ENCODE measurements around the gene ERG.

The ERG gene

GRCh38 chr21:38472412-38473108, 25.7 kb downstream of the ERG start:
- DNase-seq = no peak

DNA sequence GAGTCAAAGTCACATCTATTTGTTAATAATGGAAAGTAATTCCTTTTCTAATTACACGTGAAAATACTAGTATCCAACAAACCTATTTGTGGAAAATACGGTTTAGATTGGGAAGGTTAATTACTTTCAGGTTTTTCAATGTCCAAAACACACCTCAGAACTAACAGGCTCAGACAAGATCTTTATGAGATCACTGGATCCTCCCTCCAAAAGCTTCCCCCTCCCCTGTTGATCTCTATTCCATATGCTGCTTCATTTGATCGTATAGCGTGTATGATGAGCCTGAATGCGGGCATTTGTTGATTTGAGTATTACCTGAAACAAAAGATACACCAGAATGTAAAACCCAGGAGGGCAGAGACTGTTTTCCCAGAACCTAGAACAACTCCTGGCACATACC, 26.5 kb downstream of the ERG start:
- no peak for DNase-seq

DNA sequence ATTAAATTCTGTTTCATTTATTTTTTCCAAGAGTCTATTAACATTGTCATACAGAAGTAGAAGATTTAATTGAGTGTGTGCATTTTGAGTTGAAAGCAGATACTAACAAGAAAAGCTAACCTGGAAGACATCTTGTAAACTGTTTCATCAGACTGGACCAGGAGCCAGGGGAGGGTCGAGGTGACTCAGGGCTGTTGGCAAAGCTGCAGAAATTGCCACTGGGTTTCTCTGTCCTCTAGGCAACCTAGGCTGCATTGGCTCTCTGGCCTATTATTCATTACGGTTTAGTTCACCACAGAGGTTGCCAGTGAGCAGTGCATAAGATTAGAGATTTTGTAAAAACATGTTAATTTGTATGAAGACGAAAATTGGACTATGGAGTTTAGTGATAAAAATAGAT, 27.5 kb downstream of the ERG start:
- no peak for DNase-seq

GRCh38 chr21:38469642-38470041, 28.6 kb downstream of the ERG start:
- DNase-seq = no peak

DNA sequence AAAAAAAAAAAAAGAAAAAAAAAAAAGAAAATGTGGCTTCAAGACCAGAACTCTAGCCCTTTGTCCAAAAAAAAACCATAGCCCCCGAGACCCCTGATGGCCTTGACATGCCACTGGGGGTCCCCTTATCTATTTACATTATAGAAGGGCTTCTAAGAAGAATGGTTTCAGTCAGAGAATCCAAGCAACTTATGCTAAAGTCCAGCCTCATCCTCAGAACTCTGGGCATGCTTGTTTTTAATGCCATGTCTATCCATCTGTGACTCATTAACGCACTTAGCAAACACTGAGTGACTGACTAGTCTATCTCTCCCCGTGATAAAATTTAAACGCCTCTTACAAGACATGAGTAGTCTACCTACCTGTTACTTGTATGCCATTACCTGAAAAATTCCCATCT, 29.3 kb downstream of the ERG start:
- no peak for DNase-seq

GRCh38 chr21:38467911-38468310, 30.4 kb downstream of the ERG start:
- DNase-seq = no peak

- no peak for DNase-seq
These were observed 30.9 kb downstream of the ERG start for GRCh38 chr21:38467374-38467773.

DNA sequence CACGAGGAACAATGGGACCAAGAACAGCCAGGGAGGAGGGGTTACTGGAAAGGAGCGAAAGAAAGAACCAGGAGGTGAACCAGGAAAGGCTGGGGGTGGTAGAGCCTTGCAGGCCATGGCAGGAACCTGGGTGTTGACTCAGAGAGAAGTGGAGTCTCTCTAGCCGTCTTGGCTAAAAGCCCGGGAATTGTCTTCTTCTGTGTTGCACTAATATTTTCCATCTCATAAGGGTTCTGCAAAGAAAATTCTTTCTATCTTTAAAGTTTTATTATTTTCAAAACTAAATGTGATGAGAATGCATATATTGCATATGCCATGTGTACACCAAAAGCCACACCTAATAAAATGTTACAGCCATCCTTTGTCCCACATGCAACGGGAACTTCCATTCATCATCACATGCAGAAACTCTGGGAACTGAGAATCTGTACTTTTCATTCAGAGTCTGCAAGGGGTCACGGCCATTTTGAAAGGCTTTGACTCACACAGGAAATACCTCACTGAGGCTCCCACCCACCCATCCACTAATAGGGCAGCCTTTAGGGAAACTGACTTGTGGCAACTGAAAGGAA, 38.0 kb downstream of the ERG start:
- DNase-seq = no peak

DNA sequence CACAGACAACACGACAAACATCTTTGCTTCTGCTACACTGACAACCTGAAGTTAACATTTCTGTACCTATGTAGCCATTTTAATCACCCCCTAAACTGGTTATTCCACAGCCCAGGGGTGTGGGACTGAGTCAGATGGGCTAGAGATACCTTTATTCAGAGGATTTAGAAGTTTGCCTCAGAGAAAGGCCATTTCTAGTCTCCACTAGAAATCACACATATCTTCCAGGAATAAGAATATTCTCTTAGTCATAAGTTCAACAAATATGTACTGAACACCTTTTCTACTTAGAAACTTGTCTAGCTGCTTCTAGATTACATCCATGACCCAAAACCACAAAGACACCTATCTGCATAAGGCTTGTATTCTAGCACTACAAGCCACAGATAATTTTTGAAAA, 38.8 kb downstream of the ERG start:
- DNase-seq = no peak

DNA sequence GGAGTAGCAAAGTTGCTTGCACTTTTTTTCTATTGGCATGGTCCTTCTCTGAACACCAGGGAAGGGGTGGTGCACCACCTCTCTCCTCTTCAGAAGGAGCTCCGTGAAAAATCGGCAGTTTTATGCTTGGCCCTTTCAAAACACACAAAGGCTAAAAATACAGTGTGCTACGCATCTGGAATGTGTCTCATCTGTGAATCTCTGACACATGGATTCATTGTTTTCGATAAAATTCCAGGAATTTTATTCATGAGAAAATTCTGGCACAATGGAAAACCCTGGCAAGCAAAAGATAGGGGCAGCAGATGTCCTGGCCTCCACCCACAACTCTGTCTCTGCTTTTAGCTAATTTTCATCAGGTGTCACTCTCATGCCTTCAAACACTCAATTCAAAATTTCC, 42.9 kb downstream of the ERG start:
- no peak for DNase-seq

DNA sequence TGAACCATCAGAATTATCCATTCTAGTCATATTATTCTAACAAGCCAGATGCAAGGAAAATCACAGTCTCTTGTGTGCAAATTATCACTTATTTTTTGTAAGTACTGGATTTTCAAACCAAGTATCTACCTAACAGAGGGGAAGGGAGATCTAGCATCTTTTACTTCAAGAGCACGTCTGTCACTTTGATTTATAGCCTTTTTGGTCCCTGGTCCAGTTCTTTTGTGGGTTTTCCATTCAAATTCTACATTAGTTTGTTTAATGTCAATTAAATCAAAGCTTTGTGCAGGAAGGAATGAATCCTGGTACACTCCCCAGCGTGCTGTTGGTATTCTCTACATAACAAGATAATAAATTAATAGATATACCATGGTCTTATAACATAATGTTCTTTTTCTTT, 43.6 kb downstream of the ERG start:
- no peak for DNase-seq

GRCh38 chr21:38454161-38454560, 44.1 kb downstream of the ERG start:
- no peak for DNase-seq

- no peak for DNase-seq
These were observed 49.4 kb downstream of the ERG start for GRCh38 chr21:38448671-38449385.

GRCh38 chr21:38447611-38448010, 50.7 kb downstream of the ERG start:
- no peak for DNase-seq

DNA sequence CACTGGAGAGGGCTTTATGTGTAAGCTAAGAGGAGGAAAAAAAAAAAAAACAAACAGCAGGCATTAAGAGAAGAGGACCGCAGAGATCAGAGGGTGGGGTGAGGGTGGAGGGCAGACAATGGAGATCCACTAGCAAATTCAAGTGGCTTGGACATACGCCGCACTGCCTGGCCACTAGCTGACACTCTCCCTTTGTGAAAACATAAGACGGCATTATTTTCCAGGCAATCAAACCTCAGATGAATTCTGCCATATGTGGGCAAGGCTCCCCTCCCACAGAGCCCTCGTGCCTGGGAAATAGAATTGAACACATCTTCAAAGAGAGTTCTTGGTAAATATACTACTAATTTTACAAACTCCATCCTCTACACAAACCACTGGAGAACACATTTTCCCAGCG, 53.6 kb downstream of the ERG start:
- DNase-seq = peak; percentile 63

GRCh38 chr21:38443110-38443509, 55.2 kb downstream of the ERG start:
- no peak for DNase-seq

GRCh38 chr21:38441153-38441552, 57.1 kb downstream of the ERG start:
- no peak for DNase-seq

GRCh38 chr21:38440746-38441145, 57.5 kb downstream of the ERG start:
- DNase-seq = no peak

DNA sequence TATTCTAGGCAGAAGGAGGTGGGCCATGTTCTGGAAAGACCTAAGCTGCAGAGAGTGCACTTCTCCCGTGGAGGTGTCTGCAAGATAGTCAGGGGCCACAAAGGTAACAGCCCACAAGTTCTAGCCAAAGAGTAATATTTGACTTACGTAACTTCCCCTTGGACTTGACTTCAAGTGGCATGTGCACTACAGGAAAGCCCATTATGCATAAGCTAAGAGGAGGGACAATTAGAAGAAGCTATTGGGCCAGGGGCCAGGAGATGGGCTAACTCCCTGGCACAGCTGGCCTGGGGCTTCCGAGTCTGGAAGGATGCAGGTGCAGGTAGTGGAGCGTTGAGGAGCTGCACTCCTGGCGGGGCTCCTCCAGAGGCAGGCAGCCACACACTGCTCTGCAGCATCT, 58.3 kb downstream of the ERG start:
- DNase-seq = peak; percentile 7

- no peak for DNase-seq
These were observed 58.9 kb downstream of the ERG start for GRCh38 chr21:38439426-38439825.

- DNase-seq = no peak
These were observed 59.8 kb downstream of the ERG start for GRCh38 chr21:38438462-38438893.

- DNase-seq = no peak
These were observed 61.9 kb downstream of the ERG start for GRCh38 chr21:38436341-38436740.

GRCh38 chr21:38434913-38435533, 63.3 kb downstream of the ERG start:
- no peak for DNase-seq

DNA sequence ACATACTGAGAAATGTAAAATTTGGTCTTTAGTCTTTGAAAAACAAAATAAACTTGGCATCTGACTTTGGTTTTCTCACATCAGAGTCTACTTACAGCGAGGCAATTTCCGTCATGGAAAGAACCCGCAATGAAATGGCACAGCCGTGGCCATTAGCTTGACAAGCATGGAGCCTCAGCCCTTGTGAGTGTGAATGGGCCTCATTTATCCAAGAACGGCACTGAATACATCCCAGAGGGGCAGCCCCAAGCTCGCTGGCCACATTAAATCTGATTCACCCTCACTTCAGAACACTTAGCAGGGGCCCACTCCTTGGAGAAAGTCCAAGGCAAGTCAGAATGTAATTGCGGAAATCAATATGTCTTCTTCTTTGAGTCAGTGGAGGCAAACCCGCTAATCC, 64.8 kb downstream of the ERG start:
- no peak for DNase-seq
